HG03558 (cell line): ENCODE measurements around the gene DHRS1.

Experiments used
- ATAC-seq: cut with Tn5 transposase; IDR thresholded peaks from one replicate; pipeline ENCODE4 v1.9.1; 2021; ENCODE audit warnings: moderate number of reproducible peaks; ENCODE audit not compliant: unreplicated experiment; ENCODE audit errors: extremely low read depth

DHRS1 gene

DNA sequence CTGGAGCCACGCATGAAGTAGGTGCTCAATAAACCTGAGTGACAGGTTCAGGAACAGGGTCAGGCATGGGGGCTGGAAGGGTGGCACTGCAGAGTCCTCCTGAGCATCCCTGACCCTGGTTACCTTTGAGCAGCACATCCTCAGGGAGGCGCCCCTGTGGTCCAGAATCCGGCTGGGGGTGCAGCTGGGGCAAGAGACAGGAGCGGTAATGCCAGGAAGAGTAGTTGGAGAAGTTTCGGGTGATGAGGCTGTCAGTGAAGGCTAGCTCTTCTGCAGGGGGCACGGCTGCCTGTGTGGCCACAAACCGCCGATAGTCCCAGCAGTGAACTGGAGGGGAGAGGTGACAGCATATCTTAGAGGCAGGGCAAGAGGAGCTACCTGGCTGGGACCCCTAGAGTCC, 30.2 kb downstream of the DHRS1 start:
- no peak for ATAC-seq

DNA sequence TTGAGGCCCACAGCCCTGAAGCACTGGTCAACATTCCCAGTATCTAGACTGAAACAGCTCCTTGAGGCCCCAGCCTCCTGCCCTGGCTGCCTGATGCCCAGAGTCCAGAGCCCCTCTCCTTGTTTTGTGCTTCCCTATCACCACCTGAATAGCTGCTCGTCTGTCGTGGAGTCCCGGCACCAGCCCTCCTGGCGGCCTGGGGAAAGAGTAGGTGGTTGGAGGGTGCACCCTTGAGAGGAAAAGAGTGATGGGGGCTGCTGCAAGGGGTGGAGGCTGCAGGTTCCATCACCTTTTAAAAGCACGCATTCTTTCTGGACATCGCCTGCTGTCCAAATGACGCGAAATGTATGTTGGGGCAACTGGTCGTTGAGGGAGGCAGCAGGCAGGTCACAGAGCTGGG, 31.4 kb downstream of the DHRS1 start:
- no peak for ATAC-seq

DNA sequence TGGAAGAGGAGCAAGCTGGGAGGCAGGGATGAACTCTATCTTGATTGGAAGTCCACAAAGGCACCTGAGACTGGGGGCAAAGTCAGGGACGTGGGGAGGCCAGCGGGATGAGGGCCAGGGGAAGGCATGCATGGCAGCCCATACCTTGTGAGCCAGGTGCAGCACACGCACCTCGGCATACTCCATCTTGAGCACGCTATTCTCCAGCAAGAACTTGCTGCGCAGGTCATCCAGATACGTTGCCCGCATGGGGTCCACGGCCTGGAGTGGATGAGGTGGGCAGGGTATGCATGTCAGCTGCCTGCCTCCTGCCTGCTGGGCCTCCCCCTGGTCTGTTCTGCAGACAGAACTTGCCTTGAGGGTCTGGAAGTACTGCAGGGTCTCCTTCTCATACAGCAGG, 32.1 kb downstream of the DHRS1 start:
- no peak for ATAC-seq

DNA sequence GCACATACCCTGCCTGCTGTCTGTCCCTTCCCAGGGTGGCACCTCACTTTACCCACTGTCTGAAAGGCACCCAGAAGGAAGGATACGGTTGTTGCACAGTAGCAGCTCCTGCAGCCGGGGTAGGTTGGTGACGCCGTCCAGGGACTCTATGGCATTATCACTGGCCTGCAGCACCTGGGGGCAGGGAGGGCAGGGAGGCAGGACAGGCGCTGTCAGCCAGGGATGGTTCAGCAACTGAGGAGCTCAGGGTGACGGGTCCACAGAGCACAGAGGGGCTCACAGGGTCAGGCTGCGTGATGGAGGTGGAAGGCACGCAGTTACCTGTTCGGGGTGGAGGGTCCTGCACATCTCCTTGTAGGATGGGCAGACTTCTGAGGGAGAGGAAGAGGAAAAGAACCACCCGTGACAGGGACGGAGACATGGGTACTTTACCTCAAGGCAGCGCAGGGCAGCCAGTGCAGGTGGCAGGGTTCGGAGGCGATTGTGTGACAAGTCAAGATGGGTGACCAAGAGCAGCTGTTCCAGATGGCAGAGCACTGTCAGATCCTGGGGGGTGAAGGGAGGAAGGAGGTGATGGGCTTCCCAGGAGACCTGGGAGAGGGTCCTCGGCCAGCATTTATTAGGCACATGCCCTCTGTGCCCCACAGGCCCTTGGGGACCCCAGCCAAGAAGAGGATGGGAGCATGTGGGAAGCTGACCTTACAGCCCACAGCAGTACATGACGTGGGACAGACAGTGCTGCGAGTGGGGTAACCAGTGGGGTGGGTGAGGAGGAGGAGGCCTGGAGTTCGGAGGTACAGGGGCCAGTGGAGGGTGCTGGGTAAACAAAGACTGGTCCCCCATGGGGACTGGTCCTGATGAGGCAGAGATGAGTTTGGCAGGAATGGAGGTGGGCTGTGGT, 33.0 kb downstream of the DHRS1 start:
- no peak for ATAC-seq

DNA sequence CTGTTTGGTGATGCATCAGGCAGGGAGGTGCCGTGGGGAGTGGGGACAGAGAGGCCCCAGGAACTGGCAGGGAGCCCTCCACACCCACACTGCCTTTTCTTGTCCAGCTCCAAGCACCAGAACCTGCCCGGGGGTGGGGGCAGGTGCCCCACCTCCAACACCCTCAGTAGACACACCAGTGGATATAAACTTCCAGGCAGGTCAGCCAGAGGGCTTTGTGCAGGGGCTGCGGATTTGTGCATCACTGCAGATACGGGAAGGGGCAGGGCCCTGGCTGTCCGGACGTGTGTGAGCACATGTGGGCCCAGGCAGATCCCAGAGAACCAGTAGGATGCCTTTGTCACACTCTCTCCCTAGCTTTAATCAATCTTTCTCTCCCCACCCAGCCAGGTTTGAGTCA, 35.3 kb downstream of the DHRS1 start:
- ATAC-seq = no peak

DNA sequence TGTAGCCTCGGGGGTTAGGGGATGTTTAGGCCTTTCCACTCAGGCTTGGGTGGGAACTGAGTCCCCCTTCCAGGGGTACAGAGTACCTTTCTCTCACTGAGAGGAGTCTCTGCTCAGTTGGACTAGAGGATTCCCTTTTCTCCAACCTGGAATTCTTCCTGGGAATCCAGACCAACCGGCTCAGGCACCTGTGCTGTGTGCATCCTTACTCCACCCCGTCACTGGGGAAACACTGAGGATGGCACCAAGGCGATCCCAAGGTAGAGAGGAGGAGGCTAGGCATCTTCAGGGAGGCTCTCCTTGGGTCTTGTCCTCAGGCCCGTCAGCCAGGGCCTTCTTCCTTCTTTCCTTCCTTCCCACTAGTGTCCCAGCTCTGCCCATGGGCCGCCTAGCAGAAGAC, 35.7 kb downstream of the DHRS1 start:
- ATAC-seq = no peak

DNA sequence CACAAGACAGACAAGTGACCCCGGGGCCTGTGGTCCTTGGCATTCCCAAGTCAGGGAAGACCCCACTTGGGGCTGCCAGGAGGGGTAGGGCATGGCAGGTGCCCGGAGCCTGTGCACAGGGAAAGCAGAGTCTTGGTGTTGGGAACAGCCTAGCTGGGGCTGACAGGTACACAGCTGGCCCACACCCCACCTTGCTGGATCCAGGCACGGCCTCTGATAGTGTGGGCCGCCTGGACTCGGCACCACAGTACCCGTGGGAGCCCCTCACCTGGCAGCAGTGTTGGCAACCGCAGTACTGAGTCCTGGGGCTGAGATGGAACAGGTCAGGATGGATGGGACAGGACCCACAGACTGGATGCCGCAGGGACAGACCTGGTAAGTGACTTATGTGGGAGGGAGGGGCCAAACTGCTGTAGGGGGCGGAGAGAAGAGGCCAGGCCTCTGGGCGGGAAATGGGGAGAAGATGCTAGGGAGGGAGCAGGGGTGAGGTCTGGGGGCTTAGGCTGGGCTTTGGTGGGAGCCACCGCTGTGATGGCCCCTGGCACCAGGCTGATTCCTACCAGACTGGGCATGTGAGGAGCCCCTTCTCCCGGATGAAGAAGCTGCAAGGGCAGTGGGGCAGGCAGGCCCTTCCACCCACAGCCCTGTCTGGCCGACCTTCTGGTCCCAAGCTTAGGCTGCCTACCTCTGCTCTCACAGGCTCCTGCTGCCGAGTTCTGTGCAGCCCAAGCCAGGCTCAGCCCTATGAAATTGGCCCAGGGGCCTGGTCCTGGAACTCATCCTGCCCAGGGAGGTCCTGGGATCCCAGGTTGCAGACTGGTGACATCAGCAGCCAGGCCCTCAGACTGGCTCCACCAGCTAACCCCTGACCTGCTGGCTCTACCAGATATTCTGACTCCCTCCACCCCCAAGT, 36.5 kb downstream of the DHRS1 start, which contains the start of gene TGM1:
TGM1 (minus strand) TSS at position 357 of the 913 bp plus-strand sequence. CDS start 825 bp downstream, outside the sequence.
- ATAC-seq = no peak

DNA sequence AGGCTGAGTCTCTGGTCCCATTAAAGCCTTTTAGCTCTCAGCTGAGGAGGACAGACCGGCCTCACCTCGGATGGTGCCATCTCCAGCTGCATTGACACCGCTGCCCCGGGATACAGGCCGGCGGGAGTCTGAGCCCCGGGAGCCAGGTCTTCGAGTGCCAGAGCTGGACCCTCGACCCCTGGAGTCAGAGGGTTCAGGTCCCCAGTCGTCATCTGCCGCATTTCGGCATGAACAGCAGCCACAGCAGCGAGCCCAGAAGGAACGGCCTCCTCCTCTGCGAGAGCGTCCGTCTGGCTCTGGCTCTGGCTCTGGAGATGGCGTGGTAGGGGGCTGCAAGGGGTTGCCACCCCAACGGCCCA, 37.6 kb downstream of the DHRS1 start:
- ATAC-seq = no peak

DNA sequence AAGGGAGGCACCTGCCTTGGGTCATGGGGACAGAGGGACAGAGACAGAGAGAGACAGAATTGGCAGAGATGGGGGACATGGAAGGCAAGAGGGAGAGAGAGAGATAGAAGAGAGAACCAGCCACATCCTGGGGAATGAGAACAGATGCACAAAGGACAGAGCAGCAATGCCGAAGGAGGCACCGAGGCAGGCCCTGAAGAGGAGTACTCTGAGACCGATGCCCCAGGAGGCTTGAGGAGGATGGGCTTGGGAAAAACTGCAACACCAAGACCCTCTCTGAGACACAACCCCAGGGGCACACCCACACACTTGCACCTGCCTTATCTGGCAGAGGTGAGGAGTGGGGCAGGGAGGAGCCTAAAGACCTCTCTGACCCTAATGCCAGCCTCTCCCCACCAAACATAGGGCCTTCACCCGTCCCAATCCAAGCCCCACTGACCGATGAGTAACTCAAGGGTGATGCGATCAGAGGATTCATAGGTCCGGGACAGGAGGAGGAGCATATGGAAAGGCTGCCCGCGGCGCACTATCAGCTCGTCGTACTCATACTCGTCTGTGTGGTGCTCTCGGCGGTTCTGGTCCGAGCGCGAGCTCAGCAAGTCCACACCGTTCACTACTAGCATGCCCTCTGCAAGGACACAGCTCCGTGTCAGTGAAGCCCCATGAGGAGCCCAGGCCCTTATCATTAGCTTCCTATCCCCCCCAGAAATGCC, 38.2 kb downstream of the DHRS1 start:
- no peak for ATAC-seq

DNA sequence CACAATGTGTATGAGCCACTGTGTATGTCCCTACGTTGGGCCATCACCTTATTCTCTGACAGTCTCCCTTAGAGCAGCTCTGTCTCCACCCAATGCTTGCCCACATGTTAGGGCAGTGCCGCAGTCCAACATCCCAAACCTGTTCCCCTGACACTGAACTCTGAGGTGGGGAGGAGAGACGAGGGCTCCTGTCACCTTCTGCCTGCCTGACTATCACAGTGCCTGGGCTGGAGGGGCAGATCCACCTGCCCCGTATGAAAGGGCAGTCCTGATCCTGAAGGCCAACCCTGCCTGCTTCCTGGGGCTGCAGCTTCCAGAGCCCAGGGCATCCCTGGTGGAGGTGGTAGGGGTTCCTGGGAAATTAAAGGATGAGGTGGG, 38.8 kb downstream of the DHRS1 start:
- no peak for ATAC-seq

DNA sequence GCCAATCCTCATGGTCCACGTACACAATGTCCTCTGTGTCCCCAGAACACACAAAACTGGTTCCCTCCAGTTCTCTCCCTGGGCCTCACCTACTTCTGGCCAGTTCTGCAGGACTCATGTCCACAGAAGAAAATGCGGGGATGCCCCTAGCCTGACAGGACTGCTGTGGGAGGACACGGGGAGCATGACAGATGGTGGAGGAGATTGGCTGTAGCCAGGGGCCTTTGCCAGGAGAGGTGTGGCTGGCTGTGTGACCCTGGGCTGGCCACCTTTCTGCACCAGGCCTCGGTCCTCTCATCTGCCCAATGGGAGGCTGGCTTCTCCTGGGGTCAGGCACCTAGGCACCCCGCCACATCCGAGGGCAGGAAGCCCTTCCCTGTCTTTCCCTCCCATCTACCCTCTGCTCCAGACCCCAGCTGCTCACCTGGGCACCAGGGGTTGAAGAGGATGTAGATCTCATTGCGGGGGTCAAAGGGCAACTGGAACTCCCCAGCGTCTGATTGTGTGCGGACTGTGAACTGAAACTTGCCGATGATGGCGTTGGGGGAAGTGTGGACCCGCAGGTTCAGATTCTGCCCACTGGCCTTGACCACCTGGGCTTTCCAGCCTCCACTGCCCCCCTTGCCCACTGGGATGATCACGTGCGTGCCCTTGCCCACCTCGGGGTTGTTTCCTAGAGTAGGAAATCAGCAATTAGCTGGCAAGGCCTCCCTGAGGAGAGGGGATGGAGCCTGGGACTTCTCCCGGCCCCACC, 39.4 kb downstream of the DHRS1 start:
- no peak for ATAC-seq

DNA sequence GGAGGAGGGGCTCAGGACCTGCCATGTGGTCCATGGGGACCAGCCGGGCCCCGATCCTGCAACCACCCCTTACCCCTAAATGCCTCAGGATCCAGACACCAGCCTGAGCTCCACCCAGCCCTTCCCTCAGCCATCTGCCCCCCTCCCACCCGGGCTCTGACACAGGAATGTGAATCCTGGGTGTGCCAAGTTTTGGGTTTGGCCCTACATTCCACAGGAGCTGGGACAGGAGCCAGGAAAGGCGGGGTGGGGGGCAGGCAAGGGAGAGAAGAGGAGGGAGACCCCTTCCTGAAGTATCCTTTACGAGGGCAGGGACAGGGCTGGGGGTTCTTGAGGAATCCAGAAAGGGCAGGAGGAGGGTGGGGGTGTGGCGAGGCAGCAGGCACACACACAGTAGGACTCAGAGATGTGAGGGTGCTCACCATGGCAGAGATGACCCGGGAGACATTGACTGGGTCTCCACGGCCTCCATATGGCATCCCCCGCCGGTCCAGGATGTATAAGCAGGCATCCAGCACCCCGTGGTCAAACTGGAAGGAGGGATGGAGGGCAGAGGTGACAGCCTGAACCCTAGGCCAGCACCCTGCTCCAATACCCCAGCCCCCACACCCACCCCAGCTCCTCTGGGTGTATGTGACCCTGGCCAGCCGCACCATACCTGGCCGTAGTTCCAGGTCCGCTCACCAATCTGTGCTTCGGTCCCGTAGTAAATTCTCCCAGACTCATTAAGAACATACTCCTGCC, 40.1 kb downstream of the DHRS1 start:
- no peak for ATAC-seq

DNA sequence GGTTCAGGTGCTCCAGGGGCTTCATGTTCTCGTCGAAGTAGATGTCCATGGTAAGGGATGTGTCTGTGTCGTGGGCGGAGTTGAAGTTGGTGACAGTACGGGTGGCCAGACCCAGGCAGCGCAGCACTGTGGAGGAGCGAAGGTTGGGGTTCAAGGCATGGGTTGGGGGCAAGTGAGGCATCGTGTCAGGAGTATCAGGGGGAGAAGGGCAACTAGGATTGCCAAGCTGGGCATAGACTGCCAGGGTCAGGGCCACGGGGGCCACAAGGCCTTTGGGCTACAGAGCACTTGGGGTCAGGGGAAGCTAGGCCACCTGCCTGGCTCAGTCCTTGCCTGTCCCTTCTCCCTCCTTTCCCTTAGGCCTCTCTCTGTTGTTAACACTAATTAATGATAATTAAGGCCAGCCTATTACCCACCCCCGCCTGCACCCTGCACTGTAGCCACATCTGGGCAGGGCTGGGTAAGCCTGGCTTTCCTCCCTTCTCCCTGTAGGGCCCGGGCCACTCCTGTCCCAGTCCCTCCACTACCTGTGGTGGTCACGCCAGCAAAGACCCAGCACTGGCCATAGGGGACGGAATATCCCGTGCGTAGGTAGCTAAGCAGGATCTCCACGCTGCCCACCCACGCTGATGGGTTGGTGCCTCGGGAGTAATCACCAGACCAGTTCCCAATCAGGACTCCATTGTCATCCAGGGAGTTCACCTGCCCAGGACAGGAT, 40.9 kb downstream of the DHRS1 start:
- ATAC-seq = no peak

DNA sequence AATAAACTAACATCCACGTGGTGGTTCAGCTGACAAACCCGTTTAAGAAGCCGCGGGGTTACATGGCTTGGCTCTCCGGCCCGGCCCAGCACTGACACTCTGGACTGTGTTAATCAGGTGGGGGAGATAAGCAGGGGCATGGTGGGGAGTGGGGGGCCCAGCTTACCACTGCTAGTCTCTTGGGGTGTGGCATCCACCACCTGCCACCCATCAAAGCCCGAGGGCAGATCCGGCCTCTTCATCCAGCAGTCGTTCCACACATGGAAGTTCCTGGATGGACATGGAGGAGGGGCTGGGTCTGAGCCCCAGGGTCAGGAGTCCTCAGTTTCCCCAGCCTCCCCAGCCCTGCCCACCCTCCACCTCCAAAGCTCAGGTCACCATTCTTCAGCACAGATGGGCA, 41.5 kb downstream of the DHRS1 start:
- ATAC-seq = no peak

DNA sequence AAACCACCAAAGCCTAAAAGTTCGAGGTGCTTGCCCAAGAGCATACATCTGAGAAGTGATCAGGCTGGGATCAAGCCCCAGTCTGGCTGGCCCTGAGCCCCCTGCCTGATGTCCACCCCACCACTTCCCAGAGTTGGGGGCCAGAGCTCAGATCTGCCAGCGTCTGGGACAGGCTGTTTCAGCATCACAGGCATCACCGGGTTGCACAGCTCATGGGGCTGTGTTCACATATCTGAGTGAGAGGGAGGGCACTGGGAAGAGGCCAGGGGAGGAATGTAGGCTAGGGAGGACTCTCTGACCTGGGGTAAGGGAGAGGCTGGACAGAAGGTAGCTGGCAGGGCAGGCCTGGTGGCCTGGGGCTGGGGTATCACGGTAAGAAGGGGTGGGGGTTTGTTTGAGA, 42.6 kb downstream of the DHRS1 start:
- no peak for ATAC-seq

DNA sequence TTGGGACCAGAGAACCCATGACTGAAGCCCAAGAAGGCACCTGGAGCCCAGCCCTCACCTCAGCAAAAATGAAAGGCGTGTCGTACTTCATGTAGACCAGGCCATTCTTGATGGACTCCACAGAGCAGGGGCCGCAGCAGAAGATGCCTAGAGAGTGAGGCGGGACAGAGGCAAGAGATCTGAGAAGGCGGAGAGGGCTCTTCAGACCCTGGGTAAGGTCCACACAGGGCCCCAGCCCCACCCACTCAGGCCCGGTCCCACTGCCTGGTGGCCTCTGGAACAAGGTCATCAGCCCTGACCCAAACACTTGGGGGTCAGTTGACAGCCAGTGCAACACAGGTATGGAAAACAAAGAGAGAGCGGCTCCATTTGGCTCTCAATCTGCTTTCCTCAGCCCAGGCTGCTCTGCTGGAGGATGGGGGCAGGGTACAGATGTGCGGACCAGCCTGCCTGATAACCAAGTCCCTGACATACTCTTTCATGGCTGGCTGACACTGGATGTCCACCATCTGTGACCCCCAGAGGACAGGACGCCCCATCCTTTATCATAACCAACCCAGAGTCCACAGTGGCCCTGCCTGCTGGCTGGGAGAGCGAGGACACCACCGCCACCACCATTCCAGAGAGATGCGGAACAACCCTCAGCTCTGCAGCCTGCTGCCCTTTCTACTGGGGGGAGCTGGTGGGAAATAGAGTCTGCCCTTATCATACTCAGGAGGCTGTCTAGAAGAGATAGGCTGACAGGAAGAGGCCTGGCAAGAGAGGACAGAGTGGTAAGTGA, 43.5 kb downstream of the DHRS1 start:
- ATAC-seq = no peak

DNA sequence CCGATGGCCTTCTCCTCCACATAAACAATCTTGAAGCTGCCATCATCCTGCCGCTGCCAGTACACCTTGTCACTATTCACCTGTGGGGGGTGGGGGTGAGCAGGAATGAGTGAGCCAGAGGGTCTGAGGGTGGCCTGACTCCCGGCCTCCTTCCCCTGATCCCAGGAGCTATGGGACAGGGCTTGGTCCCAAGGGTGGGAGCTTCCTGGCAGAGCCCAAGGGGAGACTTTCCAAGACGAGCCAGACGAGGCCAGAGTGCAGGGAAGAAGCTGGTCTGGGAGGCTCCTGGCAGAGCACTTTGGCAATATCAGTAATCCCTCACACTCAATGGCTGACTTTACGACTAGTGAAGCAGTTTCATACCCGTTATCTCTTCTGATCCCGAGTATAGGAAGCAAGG, 44.1 kb downstream of the DHRS1 start:
- ATAC-seq = no peak
